Activated gamma-delta T cell treated with anti-CD3 and anti-CD28 coated beads, Interleukin-2, amount 50 U/mL, for 16 hours (primary cell): ENCODE measurements around the gene FIGN.

Experiments used
- DNase-seq: peaks from one replicate; pipeline ENCODE4 v3.0.0-alpha.2; 2020; ENCODE audit warnings: low read depth

FIGN gene

DNA sequence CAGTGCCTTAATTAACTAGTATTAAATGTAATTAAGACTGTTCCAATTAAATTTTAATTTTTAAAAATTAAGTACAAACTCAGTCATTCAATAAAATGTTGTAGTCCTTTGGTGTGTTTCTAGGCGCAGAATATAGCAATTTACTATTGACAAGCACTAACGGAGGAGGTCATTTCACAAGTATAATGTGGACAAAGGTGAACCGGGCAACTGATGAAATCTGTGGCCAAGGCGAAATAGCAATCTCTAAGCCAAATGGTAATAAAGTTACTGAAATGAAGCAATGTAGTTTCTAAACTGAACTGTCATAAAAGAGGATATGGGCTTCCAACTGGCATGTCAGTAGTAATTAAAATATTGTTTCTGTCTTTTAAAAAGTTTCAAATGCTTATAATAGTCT is 27.5 kb downstream of the FIGN start:
- no peak for DNase-seq

DNA sequence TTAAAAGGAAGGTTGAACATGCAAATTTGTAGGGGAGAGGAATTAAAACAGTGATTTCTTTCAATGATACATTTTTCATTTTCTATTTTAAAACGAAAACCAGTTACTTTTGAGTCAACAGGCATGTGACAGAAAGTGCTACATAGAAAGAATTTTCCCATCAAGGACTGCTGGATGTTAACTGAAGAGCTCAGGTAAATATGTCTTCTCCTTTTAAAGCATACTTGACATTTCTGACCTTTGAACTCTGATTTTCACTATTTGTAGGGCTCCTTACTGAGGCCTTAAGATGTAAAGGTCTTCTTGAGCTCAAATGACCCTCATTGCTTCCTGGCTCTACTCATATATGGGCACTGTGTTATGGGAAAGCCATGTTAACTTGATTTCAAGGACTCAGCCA is 32.4 kb downstream of the FIGN start:
- no peak for DNase-seq

DNA sequence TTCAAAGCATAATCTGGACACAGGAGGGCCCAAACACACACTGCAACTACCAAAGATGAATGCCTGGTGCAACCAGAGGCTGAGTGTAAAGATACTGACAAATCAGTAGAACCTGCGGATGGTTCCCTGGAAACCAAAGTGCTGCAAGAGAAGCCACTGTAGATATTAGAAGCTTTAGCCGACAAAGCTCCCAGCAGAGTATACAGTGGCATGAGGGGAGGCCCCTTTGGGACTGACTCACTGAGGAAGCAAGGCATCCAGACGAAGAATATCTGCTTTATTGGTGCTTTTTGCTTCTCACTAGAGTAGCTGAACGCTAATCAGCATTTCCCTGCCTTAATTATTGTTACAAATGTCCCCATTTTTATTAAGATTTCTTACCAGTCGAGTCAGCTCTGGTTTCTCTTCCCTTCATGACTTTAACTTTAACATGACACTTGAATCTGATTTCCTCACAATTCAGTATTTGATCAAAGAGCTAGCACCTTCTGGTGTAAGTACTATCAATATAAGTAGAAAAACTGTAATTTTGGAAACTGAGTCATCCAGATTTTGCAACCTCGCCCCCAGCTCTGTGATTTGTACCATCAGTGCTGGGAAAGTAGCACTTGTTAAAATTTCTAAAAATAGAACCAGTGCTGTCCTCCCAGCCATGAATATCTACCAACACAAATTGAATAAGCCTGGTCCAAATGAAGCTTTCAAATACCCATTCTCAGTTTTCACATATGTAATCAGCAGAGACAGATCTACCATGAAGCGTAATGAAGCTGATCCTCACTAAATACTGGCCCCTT is 34.2 kb downstream of the FIGN start:
- DNase-seq = no peak

GRCh38 chr2:163698857-163699256 is 37.0 kb downstream of the FIGN start:
- DNase-seq = no peak

- no peak for DNase-seq
Observed at GRCh38 chr2:163697846-163698637, 37.8 kb downstream of the FIGN start.

- no peak for DNase-seq
Observed at GRCh38 chr2:163697429-163697828, 38.4 kb downstream of the FIGN start.

- DNase-seq = no peak
Observed at GRCh38 chr2:163693484-163693883, 42.3 kb downstream of the FIGN start.

DNA sequence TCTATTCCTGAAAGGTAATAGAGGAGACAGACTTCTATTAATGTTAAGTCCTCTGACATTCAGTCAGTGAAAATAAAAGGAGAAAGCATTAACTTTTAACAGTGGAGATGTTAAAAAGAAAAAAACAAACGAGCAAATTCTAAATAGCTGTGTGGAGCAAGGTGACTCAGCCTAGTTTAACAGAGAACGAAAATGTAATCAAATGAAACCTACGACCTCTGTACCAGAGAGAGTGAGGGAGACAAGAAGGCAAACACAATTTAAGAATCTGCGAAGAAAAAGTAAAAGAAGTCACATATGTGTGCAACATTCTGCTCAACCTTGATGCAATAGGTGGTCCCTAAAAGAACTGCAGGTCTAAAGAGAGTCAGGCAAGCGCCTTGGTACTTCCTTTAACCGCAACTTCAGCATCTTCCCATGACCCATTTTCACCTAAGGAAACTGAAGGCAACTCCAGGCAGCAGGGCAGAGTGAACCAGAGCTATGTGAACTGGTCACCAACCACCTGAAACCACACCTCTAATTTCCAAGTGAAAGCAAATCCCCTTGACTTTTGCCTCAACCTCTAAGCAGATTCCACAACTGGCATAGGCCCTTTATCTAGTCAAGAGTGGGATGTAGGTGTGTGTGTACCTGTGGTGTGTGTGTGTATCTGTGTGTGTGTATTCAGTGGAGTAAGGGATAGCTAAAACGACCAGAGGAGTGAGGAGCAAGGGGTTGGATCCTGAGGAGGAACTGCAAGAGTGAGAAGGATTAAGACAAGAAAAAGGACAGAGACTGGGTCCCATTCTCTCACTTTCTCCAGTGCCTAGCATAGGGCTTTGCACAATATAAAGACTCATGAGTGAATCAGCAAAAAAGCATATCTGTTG is 43.0 kb downstream of the FIGN start:
- DNase-seq = no peak

DNA sequence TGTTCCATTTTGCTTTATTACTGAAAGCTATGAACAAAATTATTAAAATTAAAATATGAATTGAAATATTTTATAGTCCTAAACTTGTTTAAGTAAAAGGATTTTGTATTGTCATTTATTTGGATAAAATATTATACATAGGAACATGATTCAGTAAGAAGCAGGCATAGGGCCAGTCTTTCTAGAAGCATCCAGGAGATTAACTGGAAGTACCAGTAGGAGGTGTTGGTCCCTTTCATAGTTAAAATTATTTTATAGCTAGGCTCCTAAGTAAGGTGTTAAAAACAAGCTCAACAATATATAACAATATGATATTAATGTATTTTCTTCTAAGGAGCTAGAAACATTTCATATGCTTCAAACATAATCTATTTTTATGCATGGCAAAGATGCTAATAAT is 43.7 kb downstream of the FIGN start:
- DNase-seq = no peak

DNA sequence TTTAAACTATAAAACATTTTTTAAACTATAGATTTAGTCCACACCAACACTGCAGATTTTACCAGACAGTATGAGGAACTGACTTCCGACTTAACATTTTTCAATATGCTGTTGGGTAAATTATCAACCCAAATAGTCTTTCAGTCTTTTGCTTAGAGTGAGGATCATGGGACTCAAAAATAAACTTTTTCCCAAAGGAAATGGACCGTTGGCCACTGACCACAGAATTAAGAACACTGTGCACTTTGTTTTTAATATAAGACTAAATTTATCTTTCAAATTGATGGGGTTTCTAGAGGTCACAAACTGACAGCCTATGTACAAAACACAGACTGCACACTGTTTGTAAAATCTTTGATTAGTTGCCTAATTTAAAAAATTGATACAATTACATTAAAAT is 44.9 kb downstream of the FIGN start:
- no peak for DNase-seq

- no peak for DNase-seq
Observed at GRCh38 chr2:163687217-163687616, 48.6 kb downstream of the FIGN start.

- DNase-seq = no peak
Observed at GRCh38 chr2:163686289-163686688, 49.5 kb downstream of the FIGN start.

DNA sequence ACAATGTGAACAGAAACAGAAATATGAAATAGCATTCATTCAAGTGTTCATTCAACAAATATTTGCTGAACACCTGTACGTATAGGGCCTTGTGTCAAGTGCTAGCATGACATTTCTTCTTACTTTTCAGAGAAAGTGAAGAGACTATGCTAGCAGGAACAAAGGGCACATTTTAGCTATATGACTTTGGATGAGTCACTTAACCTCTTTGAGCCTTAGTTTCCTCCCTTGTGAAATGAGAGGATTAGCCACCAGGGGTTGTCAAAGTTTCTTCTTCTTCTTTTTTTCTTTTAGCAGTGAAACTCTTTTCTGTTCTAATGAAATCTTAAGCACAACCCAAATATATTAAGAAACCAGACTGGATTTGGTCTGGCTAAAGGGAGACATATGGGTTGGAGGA is 53.1 kb downstream of the FIGN start:
- DNase-seq = no peak

- no peak for DNase-seq
Observed at GRCh38 chr2:163681745-163682144, 54.1 kb downstream of the FIGN start.

DNA sequence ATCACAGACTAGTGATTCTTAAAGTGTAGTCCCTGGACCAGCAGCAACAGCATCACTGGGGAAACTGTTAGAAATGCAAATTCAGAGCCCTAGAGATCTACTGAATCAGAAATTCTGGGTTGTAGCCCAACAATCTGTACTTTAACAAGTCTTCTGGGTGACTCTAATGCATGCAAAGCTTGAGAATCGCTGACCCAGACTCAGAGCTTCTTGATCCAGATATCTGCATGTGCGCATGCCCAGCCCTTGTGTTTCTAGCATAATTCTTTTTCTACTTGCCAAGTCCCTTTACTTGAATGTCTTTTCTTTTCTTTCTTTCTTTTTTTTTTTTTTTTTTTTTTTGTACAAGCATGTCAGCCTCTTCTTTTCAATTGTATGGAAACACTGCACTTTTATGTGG is 60.4 kb downstream of the FIGN start:
- DNase-seq = no peak

- DNase-seq = no peak
Observed at GRCh38 chr2:163673522-163673921, 62.3 kb downstream of the FIGN start.

- DNase-seq = no peak
Observed at GRCh38 chr2:163670929-163671328, 64.9 kb downstream of the FIGN start.

- no peak for DNase-seq
Observed at GRCh38 chr2:163669506-163669905, 66.3 kb downstream of the FIGN start.

DNA sequence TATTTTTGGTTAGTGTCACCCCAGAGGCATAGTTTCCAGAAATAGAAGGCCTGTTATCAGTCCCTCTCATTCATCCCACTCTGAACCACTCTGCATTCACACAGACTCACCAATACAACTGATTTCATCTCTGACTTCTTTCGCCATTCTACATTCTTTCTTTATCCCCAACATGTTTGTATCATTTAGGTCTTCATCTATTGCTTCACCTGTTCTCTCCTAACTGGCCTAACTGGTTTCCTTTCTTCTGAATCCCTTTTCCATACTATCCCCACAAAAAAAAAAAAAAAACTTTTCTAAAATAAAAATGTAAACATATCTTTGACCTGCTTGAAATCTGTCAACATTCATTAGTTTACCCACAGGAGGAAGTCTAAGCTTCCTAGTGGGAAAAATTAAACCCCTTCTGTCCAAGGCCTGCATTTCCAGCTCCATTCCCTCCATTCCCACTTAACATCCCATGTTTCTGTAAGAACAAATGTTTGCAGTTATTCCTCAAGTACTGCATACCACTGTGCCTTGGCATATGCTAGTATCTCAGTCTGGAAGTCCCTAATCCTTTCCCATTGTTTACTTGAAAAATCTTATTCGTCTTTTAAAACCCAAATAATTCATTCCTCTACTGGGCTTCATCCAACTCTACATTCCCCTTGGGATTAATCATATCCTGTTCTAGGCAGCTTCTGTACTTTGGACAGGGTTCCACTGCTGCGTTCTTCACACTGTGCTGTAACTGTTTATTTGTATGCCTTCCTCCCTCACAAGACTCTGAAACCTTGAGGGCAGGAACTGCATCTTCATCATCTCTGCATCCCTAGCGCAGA is 68.5 kb downstream of the FIGN start:
- DNase-seq = no peak

GRCh38 chr2:163665817-163666216 is 70.0 kb downstream of the FIGN start:
- no peak for DNase-seq

DNA sequence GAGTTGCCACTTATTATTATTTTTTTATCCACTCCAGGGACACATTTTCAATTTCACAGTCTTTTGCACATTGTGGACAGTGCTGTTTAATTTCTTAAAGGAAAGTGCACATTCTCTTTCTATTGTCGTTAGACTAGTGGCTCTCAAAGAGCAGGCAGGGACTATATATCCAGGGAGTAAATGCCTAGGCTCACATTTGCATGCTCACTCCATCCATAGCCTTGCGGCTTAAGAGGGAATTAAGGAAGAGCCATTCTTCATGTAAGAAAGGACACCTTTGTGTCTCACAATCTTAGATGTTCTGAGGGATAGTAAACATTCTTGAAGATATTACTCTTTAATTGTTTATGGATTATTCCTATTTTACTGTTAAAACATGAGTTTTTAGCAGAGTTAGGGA is 70.8 kb downstream of the FIGN start:
- no peak for DNase-seq

GRCh38 chr2:163664610-163665009 is 71.2 kb downstream of the FIGN start:
- no peak for DNase-seq
